GM21786 (cell line): ENCODE data around the gene GAS7.

Source experiments
- ATAC-seq: cut with Tn5 transposase; IDR thresholded peaks from one replicate; pipeline ENCODE4 v1.9.1; 2021; ENCODE audit not compliant: unreplicated experiment

The GAS7 gene

GRCh38 chr17:10198509-10199249 lies at the start of gene GAS7:
Gene GAS7, minus strand, starts transcription at chr17:10198606.
- peak; percentile 45 for ATAC-seq

GRCh38 chr17:10247810-10248209 lies 49.4 kb upstream of the GAS7 start:
- no peak for ATAC-seq

- no peak for ATAC-seq
Measured at GRCh38 chr17:10243883-10244844, 45.8 kb upstream of the GAS7 start.

GRCh38 chr17:10241781-10242180 lies 43.4 kb upstream of the GAS7 start:
- no peak for ATAC-seq

GRCh38 chr17:10238661-10239060 lies 40.3 kb upstream of the GAS7 start:
- no peak for ATAC-seq

- no peak for ATAC-seq
Measured at GRCh38 chr17:10234033-10234432, 35.6 kb upstream of the GAS7 start.

GRCh38 chr17:10233161-10233560 lies 34.8 kb upstream of the GAS7 start:
- ATAC-seq = no peak

- no peak for ATAC-seq
Measured at GRCh38 chr17:10229181-10229580, 30.8 kb upstream of the GAS7 start.

- no peak for ATAC-seq
Measured at GRCh38 chr17:10226930-10227695, 28.7 kb upstream of the GAS7 start.

GRCh38 chr17:10224582-10225195 lies 26.3 kb upstream of the GAS7 start:
- no peak for ATAC-seq

- ATAC-seq = no peak
Measured at GRCh38 chr17:10219193-10219592, 20.8 kb upstream of the GAS7 start.

GRCh38 chr17:10217916-10218315 lies 19.5 kb upstream of the GAS7 start:
- no peak for ATAC-seq

GRCh38 chr17:10216213-10216938 lies 18.0 kb upstream of the GAS7 start:
- ATAC-seq = no peak

GRCh38 chr17:10215286-10215685 lies 16.9 kb upstream of the GAS7 start:
- no peak for ATAC-seq

- no peak for ATAC-seq
Measured at GRCh38 chr17:10211666-10212065, 13.3 kb upstream of the GAS7 start.

GRCh38 chr17:10210151-10210574 lies 11.8 kb upstream of the GAS7 start:
- ATAC-seq = no peak

- no peak for ATAC-seq
Measured at GRCh38 chr17:10208604-10209193, 10.3 kb upstream of the GAS7 start.

- no peak for ATAC-seq
Measured at GRCh38 chr17:10207153-10207552, 8.7 kb upstream of the GAS7 start.

- no peak for ATAC-seq
Measured at GRCh38 chr17:10205549-10206185, 7.3 kb upstream of the GAS7 start.
